Measurements from ENCODE around the gene MAGEA9. TPM values are rescaled to one million over a fixed set of nuclear protein-coding genes. Genes with fewer than 3 reads are reported as not detected.
"Not testable (repeated sequence)": the region's sequence is repeated elsewhere in the genome, so short reads cannot be mapped to it uniquely, and the experiment has no call there.

The MAGEA9 gene
- polyA plus RNA-seq, 3 donors from 2014 or later = not detected

- H3K27me3 Mint-ChIP-seq (ENCODE audit: low read depth in 3 of 3) = peaks cover 6 to 18% (median 15%) of the 10 kb centered on the region in 3 donors
- no peak overlapping the region for H3K4me3 Mint-ChIP-seq
- peaks cover 35 to 51% of the 10 kb centered on the region in 2 donors for H3K4me1 Mint-ChIP-seq
- H3K9me3 Mint-ChIP-seq = no peaks in the 10 kb centered on the region
- H3K36me3 Mint-ChIP-seq = no peaks in the 10 kb centered on the region
- peak overlapping the region in 4 of 6 donors; percentile 51 to 83 (median 70) for H3K27ac Mint-ChIP-seq
- DNase-seq = no peak
Measured at GRCh38 chrX:149831473-149831872, 49.7 kb downstream of the MAGEA9 start.

- H3K36me3 Mint-ChIP-seq; H3K4me3 Mint-ChIP-seq; H3K27ac Mint-ChIP-seq; DNase-seq; H3K9me3 Mint-ChIP-seq; H3K27me3 Mint-ChIP-seq (ENCODE audit: low read depth in 3 of 3); H3K4me1 Mint-ChIP-seq: not testable (repeated sequence)
Measured at GRCh38 chrX:149836728-149837127, 55.0 kb downstream of the MAGEA9 start.

GRCh38 chrX:149837167-149837566 is 55.4 kb downstream of the MAGEA9 start:
- Mint-ChIP-seq H3K4me3 (no peak overlapping the region), H3K4me1 (peaks cover 0 to 1% of the 10 kb centered on the region in 2 donors), H3K9me3 (no peaks in the 10 kb centered on the region), H3K27me3 (ENCODE audit: low read depth in 3 of 3) (peaks cover 0 to 7% (median 0%) of the 10 kb centered on the region in 3 donors), H3K27ac (no peak overlapping the region), H3K36me3 (no peaks in the 10 kb centered on the region)
- DNase-seq = no peak

Other genes with a start within 250 kb of the MAGEA9 start
- gene EOLA1, start 240.9 kb upstream of the MAGEA9 start, polyA plus RNA-seq = 10 to 100 TPM; 39.9 to 58.6 (median 45.7) TPM
- not detected for gene HSFX3, start 232.0 kb upstream of the MAGEA9 start, polyA plus RNA-seq
- gene MAGEA9B, start 194.5 kb upstream of the MAGEA9 start, polyA plus RNA-seq = not detected
- gene HSFX2, start 186.6 kb upstream of the MAGEA9 start, polyA plus RNA-seq = not detected
- gene TMEM185A, start 150.1 kb upstream of the MAGEA9 start, polyA plus RNA-seq = 10 to 100 TPM; 24.3 to 40.8 (median 27.3) TPM
- gene MAGEA11, start 69.9 kb upstream of the MAGEA9 start, polyA plus RNA-seq = not detected
- under 1 TPM in 1 of 3 donors, not detected in 2; 0.26 TPM for gene HSFX1, start 7.9 kb upstream of the MAGEA9 start, polyA plus RNA-seq
- not detected for gene MAGEA8, start 99.3 kb downstream of the MAGEA9 start, polyA plus RNA-seq
- gene HSFX4, start 147.6 kb downstream of the MAGEA9 start, polyA plus RNA-seq = not detected
- gene EOLA2, start 156.6 kb downstream of the MAGEA9 start, polyA plus RNA-seq = 10 to 100 TPM; 38.6 to 65.1 (median 51.5) TPM